K562 treated with DMSO at 1 percent for 12 hours (cell line): ENCODE results near the gene HNRNPH3. TPM values are rescaled to one million over a fixed set of nuclear protein-coding genes. Genes with fewer than 3 reads are reported as not detected.

Source experiments
- total RNA-seq: library from RNA; unstranded; fragments of 300-600 nt; gene quantifications from 2 replicates; pipeline ENCODE4 v1.2.3, GENCODE V29; 2022; ENCODE audit not compliant: insufficient read depth

HNRNPH3 gene, protein sequence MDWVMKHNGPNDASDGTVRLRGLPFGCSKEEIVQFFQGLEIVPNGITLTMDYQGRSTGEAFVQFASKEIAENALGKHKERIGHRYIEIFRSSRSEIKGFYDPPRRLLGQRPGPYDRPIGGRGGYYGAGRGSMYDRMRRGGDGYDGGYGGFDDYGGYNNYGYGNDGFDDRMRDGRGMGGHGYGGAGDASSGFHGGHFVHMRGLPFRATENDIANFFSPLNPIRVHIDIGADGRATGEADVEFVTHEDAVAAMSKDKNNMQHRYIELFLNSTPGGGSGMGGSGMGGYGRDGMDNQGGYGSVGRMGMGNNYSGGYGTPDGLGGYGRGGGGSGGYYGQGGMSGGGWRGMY
- 61.7 and 120 TPM in 2 replicates for total RNA-seq

GRCh38 chr10:68331455-68332258, at the start of gene HNRNPH3:
Gene HNRNPH3, plus strand, starts transcription at chr10:68332064. Its CDS starts 5,158 bp downstream, at chr10:68337222.

GRCh38 chr10:68332259-68333057, 594 bp downstream of the HNRNPH3 start, which contains the start of gene PBLD:
Gene PBLD, minus strand, starts transcription at chr10:68332928. Its CDS starts 26,084 bp downstream, at chr10:68306844.

Other genes with a start within 250 kb of the HNRNPH3 start
- gene MYPN, start 222.6 kb upstream of the HNRNPH3 start, total RNA-seq, result not detected in 2 replicates
- gene ATOH7, start 100.0 kb upstream of the HNRNPH3 start, total RNA-seq, result not detected in 2 replicates
- 0.64 and 3.5 TPM in 2 replicates for gene PBLD, start 864 bp downstream of the HNRNPH3 start, total RNA-seq
- gene RUFY2, start 75.2 kb downstream of the HNRNPH3 start, total RNA-seq, result 2.7 and 9.0 TPM in 2 replicates
- gene DNA2, start 139.9 kb downstream of the HNRNPH3 start, total RNA-seq, result 8.2 and 28.4 TPM in 2 replicates
- gene SLC25A16, start 195.5 kb downstream of the HNRNPH3 start, total RNA-seq, result 1.9 and 7.6 TPM in 2 replicates
- 0.49 and 5.5 TPM in 2 replicates for gene TET1, start 228.3 kb downstream of the HNRNPH3 start, total RNA-seq